Panc1 (cell line): ENCODE data around the gene SNRNP25.
"Not testable (repeated sequence)": the region's sequence is repeated elsewhere in the genome, so short reads cannot be mapped to it uniquely, and the experiment has no call there.

Experiments used
- POLR2AphosphoS5 ChIP-seq: IDR thresholded peaks from 2 replicates; pipeline ENCODE4 v1.6.1; 2012; ENCODE audit warnings: mild to moderate bottlenecking, low read depth, low read length, moderate library complexity
- TF ChIP-seq, protein P1 (sequence below): fragments of 450-650 bp; IDR thresholded peaks from 2 replicates; pipeline ENCODE4 v1.5.1; 2017; ENCODE audit warnings: mild to moderate bottlenecking

DNA sequence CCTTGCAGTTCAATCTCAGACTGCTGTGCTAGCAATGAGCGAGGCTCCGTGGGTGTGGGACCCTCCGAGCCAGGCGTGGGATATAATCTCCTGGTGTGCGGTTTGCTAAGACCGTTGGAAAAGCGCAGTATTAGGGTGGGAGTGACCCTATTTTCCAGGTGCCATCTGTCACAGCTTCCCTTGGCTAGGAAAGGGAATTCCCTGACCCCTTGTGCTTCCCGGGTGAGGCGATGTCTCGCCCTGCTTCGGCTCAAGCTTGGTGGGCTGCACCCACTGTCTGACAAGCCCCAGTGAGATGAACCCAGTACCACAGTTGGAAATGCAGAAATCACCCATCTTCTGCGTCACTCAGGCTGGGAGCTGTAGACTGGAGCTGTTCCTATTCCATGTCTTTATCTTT is 32.7 kb upstream of the SNRNP25 start:
- TF ChIP-seq, protein P1, sequence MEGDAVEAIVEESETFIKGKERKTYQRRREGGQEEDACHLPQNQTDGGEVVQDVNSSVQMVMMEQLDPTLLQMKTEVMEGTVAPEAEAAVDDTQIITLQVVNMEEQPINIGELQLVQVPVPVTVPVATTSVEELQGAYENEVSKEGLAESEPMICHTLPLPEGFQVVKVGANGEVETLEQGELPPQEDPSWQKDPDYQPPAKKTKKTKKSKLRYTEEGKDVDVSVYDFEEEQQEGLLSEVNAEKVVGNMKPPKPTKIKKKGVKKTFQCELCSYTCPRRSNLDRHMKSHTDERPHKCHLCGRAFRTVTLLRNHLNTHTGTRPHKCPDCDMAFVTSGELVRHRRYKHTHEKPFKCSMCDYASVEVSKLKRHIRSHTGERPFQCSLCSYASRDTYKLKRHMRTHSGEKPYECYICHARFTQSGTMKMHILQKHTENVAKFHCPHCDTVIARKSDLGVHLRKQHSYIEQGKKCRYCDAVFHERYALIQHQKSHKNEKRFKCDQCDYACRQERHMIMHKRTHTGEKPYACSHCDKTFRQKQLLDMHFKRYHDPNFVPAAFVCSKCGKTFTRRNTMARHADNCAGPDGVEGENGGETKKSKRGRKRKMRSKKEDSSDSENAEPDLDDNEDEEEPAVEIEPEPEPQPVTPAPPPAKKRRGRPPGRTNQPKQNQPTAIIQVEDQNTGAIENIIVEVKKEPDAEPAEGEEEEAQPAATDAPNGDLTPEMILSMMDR: not testable (repeated sequence)
- not testable (repeated sequence) for TF ChIP-seq POLR2AphosphoS5
